Activated CD4-positive, alpha-beta T cell treated with anti-CD3 and anti-CD28 coated beads for 36 hours (primary cell): ENCODE results near the gene HOXB9. TPM values are rescaled to one million over a fixed set of nuclear protein-coding genes. Genes with fewer than 3 reads are reported as not detected.

Source experiments
- ATAC-seq: fragments of 200-7000 bp; cut with Tn5 transposase; one replicate; pipeline ENCODE4 v1.10.0; 2021; ENCODE audit warnings: mild to moderate bottlenecking, moderate library complexity
- CTCF ChIA-PET: fragments of 350-600 bp; sonication (Branson Sonifier 250); formaldehyde crosslinking; loops from one replicate; lab custom pipeline; 2021; ENCODE audit warnings: antibody characterized with exemption; lab: Charles Lee
- POLR2A ChIA-PET: fragments of 350-600 bp; sonication (Branson Sonifier 250); formaldehyde crosslinking; loops from one replicate; lab custom pipeline; 2021; ENCODE audit warnings: antibody characterized with exemption, inconsistent platforms; lab: Charles Lee
- DNase-seq: peaks from one replicate; pipeline ENCODE4 v3.0.0-alpha.2; 2020
- H3K27ac Mint-ChIP-seq: one replicate; pipeline ENCODE4 v1.8.0; 2021; ENCODE audit warnings: mixed read lengths
- H3K27me3 Mint-ChIP-seq: one replicate; pipeline ENCODE4 v1.8.0; 2021; ENCODE audit warnings: mixed read lengths
- H3K36me3 Mint-ChIP-seq: one replicate; pipeline ENCODE4 v1.8.0; 2021; ENCODE audit warnings: low read depth, mixed read lengths
- H3K4me1 Mint-ChIP-seq: one replicate; pipeline ENCODE4 v1.8.0; 2021; ENCODE audit warnings: mixed read lengths
- H3K4me3 Mint-ChIP-seq: one replicate; pipeline ENCODE4 v1.8.0; 2021; ENCODE audit warnings: mild to moderate bottlenecking, moderate library complexity, mixed read lengths
- H3K9me3 Mint-ChIP-seq: one replicate; pipeline ENCODE4 v1.8.0; 2021; ENCODE audit warnings: low read depth, mixed read lengths
- intact Hi-C, 2 experiments: fragments of 100-400 bp; cut with DNase I in 1 of 2; cut with micrococcal nuclease in 1 of 2; formaldehyde crosslinking; loops; one replicate each; pipeline versions ENCODE4 v1.14.2 to v1.15.1; 2022 to 2024; cut with DNase I, micrococcal nuclease
- total RNA-seq, 2 experiments: library from RNA; stranded (reverse); gene quantifications; one replicate each; pipeline ENCODE4 v1.2.3, GENCODE V29; 2021

The HOXB9 gene
- total RNA-seq, 2 experiments from 2014 or later: 1.9 to 2.5 TPM

- Mint-ChIP-seq H3K36me3 (no peaks in the 10 kb centered on the region), H3K27ac (no peak overlapping the region), H3K4me1 (peaks cover 30% of the 10 kb centered on the region), H3K9me3 (no peaks in the 10 kb centered on the region), H3K4me3 (no peak overlapping the region), H3K27me3 (peaks cover 89% of the 10 kb centered on the region)
- CTCF ChIA-PET: interaction anchor here (0.6 to 2.3 kb wide), 15 partner anchors 20 to 449 kb away, joined by 3 to 13 read pairs (median 3); no protein-coding TSS in a partner anchor
- POLR2A ChIA-PET: interaction anchor here (0.5 kb wide), 1 partner anchor 144 kb away, joined by 3 read pairs; no protein-coding TSS in a partner anchor
- ATAC-seq: no peak
- DNase-seq: no peak
- intact Hi-C loops: no loop called here
Observed at GRCh38 chr17:48587276-48588073, 38.7 kb downstream of the HOXB9 start.

GRCh38 chr17:48586355-48587258, 39.6 kb downstream of the HOXB9 start:
- DNase-seq (peak; percentile 64), ATAC-seq (no peak)
- no peaks in the 10 kb centered on the region for H3K9me3 Mint-ChIP-seq
- H3K4me1 Mint-ChIP-seq: peaks cover 31% of the 10 kb centered on the region
- peaks cover 90% of the 10 kb centered on the region for H3K27me3 Mint-ChIP-seq
- ChIA-PET POLR2A (no interaction called here), CTCF (interaction anchor here (0.5 to 1.8 kb wide), 8 partner anchors 21 to 340 kb away, joined by 3 to 5 read pairs (median 3); no protein-coding TSS in a partner anchor)
- peak overlapping the region; percentile 49 for H3K27ac Mint-ChIP-seq
- intact Hi-C loops: no loop called here
- H3K4me3 Mint-ChIP-seq: peak overlapping the region; percentile 83
- H3K36me3 Mint-ChIP-seq: no peaks in the 10 kb centered on the region

GRCh38 chr17:48584223-48584741, 41.9 kb downstream of the HOXB9 start:
- DNase-seq: no peak
- H3K27ac Mint-ChIP-seq: no peak overlapping the region
- peaks cover 93% of the 10 kb centered on the region for H3K27me3 Mint-ChIP-seq
- H3K4me3 Mint-ChIP-seq: no peak overlapping the region
- no peaks in the 10 kb centered on the region for H3K36me3 Mint-ChIP-seq
- no peak for ATAC-seq
- H3K4me1 Mint-ChIP-seq: peaks cover 44% of the 10 kb centered on the region
- CTCF ChIA-PET: interaction anchor here (0.7 to 2.2 kb wide), 6 partner anchors 9 to 320 kb away, joined by 3 to 14 read pairs (median 6); partner anchors contain the start of gene HOXB5
- POLR2A ChIA-PET: no interaction called here
- no peaks in the 10 kb centered on the region for H3K9me3 Mint-ChIP-seq
- intact Hi-C loops: no loop called here

- Mint-ChIP-seq H3K4me3 (no peak overlapping the region), H3K27ac (no peak overlapping the region), H3K36me3 (no peaks in the 10 kb centered on the region), H3K9me3 (no peaks in the 10 kb centered on the region), H3K27me3 (peaks cover 94% of the 10 kb centered on the region), H3K4me1 (peaks cover 49% of the 10 kb centered on the region)
- ChIA-PET POLR2A (no interaction called here), CTCF (interaction anchor here (0.6 to 2.2 kb wide), 8 partner anchors 9 to 375 kb away, joined by 3 to 14 read pairs (median 4); partner anchors contain the start of gene HOXB5)
- DNase-seq: no peak
- ATAC-seq: no peak
- intact Hi-C loops: no loop called here
Observed at GRCh38 chr17:48583708-48584222, 42.4 kb downstream of the HOXB9 start.

- Mint-ChIP-seq H3K4me1 (peaks cover 50% of the 10 kb centered on the region), H3K36me3 (no peaks in the 10 kb centered on the region), H3K27ac (no peak overlapping the region), H3K4me3 (peak overlapping the region; percentile 50), H3K27me3 (peaks cover 88% of the 10 kb centered on the region), H3K9me3 (no peaks in the 10 kb centered on the region)
- DNase-seq (no peak), ATAC-seq (no peak)
- ChIA-PET CTCF (interaction anchor here (0.6 to 2.2 kb wide), 7 partner anchors 10 to 459 kb away, joined by 3 to 14 read pairs (median 5); partner anchors contain the start of gene HOXB5), POLR2A (no interaction called here)
- intact Hi-C loops: no loop called here
Observed at GRCh38 chr17:48582750-48583069, 43.4 kb downstream of the HOXB9 start.

- DNase-seq (no peak), ATAC-seq (no peak)
- Mint-ChIP-seq H3K36me3 (peaks cover 2% of the 10 kb centered on the region), H3K9me3 (no peaks in the 10 kb centered on the region), H3K4me1 (peaks cover 46% of the 10 kb centered on the region), H3K27me3 (peaks cover 69% of the 10 kb centered on the region), H3K27ac (no peak overlapping the region), H3K4me3 (peak overlapping the region; percentile 81)
- POLR2A ChIA-PET: no interaction called here
- intact Hi-C loops: loop anchor here (2.0 to 5.0 kb wide), 2 partner anchors 37 to 38 kb away; no protein-coding TSS in a partner anchor
- CTCF ChIA-PET: interaction anchor here (0.6 to 0.8 kb wide), 4 partner anchors 12 to 247 kb away, joined by 3 read pairs; no protein-coding TSS in a partner anchor
Observed at GRCh38 chr17:48579760-48580554, 46.2 kb downstream of the HOXB9 start.

- ChIA-PET POLR2A (no interaction called here), CTCF (interaction anchor here (0.6 to 1.1 kb wide), 5 partner anchors 11 to 271 kb away, joined by 3 to 4 read pairs (median 3); partner anchors contain the start of gene HOXB3)
- no peak for ATAC-seq
- Mint-ChIP-seq H3K4me3 (peak overlapping the region; percentile 81), H3K27ac (no peak overlapping the region), H3K4me1 (peaks cover 43% of the 10 kb centered on the region), H3K9me3 (no peaks in the 10 kb centered on the region), H3K36me3 (peaks cover 2% of the 10 kb centered on the region), H3K27me3 (peaks cover 65% of the 10 kb centered on the region)
- DNase-seq: no peak
- intact Hi-C loops: loop anchor here (2.0 to 5.0 kb wide), 2 partner anchors 37 kb away; no protein-coding TSS in a partner anchor
Observed at GRCh38 chr17:48579471-48579759, 46.7 kb downstream of the HOXB9 start.

- Mint-ChIP-seq H3K27me3 (peaks cover 59% of the 10 kb centered on the region), H3K4me1 (peaks cover 43% of the 10 kb centered on the region), H3K9me3 (no peaks in the 10 kb centered on the region), H3K36me3 (peaks cover 2% of the 10 kb centered on the region), H3K4me3 (peak overlapping the region; percentile 81), H3K27ac (peak overlapping the region; percentile 47)
- ATAC-seq (peak; percentile 60), DNase-seq (peak; percentile 45)
- CTCF ChIA-PET: interaction anchor here (0.6 to 1.1 kb wide), 5 partner anchors 12 to 270 kb away, joined by 3 to 4 read pairs (median 3); partner anchors contain the start of gene HOXB3
- POLR2A ChIA-PET: no interaction called here
- intact Hi-C loops: loop anchor here (1.0 to 5.0 kb wide), 3 partner anchors 31 to 37 kb away; no protein-coding TSS in a partner anchor
Observed at GRCh38 chr17:48578616-48579470, 47.3 kb downstream of the HOXB9 start.

GRCh38 chr17:48577946-48578615, 48.1 kb downstream of the HOXB9 start, which contains the start of gene HOXB4:
HOXB4 (minus strand) TSS chr17:48578350; CDS start chr17:48578319, 31 bp downstream.
- no peaks in the 10 kb centered on the region for H3K9me3 Mint-ChIP-seq
- DNase-seq: peak; percentile 80
- intact Hi-C loops: loop anchor here (1.0 to 5.0 kb wide), 3 partner anchors 32 to 36 kb away; no protein-coding TSS in a partner anchor
- H3K4me3 Mint-ChIP-seq: peak within 1 kb of the TSS; percentile 81
- H3K36me3 Mint-ChIP-seq: peaks cover 2% of the 10 kb centered on the region
- H3K27ac Mint-ChIP-seq: peak within 1 kb of the TSS; percentile 47
- peak; percentile 72 for ATAC-seq
- H3K27me3 Mint-ChIP-seq: peaks cover 52% of the 10 kb centered on the region
- peaks cover 43% of the 10 kb centered on the region for H3K4me1 Mint-ChIP-seq
- ChIA-PET CTCF (interaction anchor here (0.6 to 1.1 kb wide), 6 partner anchors 12 to 327 kb away, joined by 3 to 4 read pairs (median 3); partner anchors contain the start of gene HOXB3), POLR2A (no interaction called here)
